HG02981 (cell line): Measurements from ENCODE around the gene FALEC.

Source experiments
- ATAC-seq: cut with Tn5 transposase; IDR thresholded peaks from one replicate; pipeline ENCODE4 v1.9.1; 2021; ENCODE audit warnings: mild to moderate bottlenecking, moderate library complexity; ENCODE audit not compliant: unreplicated experiment

The FALEC gene

DNA sequence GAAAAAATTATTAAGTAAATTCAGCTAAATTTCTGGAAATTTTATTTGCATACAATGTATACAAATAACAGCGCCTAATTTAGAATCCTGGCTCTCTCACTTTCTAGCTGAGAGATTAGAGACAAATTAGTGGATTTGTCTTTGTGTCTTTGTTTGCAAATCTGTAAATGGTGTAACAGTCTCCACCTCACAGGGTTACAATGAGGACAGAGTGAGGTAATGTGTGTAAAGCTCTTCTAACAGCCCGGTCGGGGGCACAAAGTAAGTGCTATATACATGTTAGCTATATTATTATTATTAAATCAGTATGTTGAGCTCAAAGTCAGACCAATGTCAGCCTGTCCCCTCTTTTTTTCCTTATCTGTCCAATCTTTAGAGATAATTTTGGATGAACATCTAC, 28.7 kb downstream of the FALEC start:
- no peak for ATAC-seq

DNA sequence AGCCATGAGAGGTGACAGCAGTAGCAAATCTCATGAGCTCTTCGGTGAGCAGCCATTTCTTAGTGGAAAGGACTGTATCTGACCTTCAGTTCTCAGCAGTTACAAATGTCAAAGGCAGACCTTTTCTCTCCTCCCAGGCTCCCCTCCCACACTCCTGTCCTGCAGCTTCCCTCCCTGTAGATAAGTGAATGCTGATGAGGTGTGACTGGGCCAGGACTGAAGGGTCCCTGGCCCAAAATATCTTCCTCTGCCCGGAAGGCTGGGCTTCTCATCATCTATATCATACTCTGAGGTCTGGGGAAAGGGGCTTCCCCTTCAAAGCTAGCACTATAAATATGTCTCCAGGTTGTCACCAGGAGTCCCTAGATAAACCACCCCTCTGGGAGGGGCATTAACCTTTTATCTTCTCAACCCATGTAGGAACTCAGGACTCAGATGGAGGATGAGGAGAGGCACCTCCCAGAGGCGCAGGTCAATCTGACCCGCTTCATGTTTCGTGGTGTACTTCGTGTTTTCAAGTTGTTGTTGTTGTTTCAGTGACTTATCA, 30.0 kb downstream of the FALEC start:
- ATAC-seq, result no peak

DNA sequence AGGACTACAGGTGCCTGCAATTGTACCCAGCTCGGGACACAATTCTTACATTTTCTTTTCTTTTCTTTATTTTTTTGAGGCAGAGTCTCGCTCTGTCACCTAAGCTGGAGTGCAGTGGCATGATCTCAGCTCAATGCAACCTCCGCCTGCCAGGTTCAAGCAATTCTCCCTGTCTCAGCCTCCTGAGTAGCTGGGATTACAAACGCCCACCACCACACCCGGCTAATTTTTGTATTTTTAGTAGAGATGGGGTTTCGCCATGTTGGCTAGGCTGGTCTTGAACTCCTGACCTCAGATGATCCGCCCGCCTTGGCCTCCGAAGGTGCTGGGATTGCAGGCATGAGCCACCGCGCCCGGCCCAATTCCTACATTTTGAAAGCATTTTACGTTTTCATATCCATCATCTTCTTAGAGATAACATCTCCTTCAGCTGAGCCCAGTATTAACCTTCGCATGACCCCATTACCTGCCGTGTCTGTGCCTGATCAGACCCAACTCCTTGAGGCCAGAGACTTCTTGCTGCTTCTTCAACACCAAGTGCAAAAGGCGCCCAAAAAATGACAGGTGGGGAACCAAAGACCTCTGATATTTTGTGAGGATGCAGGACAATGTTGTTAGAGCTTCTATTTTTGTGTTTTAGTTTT, 30.9 kb downstream of the FALEC start:
- no peak for ATAC-seq

DNA sequence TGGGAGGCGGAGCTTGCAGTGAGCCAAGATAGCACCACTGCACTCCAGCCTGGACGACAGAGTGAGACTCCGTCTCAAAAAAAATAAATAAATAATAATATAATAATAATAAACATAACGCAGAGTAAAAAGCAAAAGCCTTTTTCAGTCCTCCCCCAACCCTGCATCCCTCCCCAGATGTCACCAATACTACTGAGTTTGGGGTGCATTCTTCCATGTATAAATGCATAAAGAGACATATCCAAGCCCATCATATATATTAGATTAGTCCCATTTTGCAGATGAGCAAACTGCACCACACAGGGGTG, 32.7 kb downstream of the FALEC start:
- no peak for ATAC-seq

DNA sequence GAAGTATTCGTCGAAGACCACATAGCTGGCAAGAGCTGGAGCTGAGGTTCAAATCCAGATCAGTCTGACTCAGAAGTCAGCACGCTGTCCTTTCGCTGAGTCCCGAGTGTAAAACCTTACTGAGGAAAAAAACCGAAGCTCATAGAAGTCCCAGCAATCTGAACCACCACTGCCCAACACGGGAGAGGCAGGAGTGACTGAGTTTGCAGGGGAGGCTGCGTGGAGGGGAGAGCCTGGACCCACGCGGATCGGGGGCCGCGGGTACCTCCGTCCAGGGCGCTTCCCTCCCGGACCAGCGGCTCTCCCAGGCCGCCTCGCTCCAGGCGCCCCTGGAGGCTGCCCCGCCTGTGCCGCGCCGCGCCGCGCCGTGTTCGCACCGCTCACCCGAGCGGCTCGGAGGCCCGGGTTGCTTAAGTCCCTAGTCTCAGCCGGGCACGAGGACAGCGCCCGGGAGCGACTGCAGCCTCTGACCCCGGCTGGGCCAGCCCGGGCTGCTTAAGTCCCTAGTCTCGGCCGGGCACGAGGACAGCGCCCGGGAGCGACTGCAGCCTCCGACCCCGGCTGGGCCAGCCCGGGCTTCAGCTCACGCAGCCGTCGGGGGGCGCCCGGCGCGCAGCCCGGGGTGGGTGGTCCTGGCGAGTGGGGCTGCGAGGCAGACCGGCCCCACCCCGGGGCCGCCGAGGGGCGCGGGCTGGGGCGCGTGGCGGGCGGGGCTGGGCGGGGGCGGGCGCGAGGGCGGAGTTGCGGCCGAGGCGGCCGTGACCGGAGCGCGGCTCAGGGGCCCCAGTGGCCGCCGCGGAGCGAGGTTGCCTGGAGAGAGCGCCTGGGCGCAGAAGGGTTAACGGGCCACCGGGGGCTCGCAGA, 33.3 kb downstream of the FALEC start, which contains the start of gene ADAMTSL4:
ADAMTSL4 (plus strand) TSS at position 777 of the 864 bp plus-strand sequence. CDS start 2,881 bp downstream, outside the sequence.
- no peak for ATAC-seq

DNA sequence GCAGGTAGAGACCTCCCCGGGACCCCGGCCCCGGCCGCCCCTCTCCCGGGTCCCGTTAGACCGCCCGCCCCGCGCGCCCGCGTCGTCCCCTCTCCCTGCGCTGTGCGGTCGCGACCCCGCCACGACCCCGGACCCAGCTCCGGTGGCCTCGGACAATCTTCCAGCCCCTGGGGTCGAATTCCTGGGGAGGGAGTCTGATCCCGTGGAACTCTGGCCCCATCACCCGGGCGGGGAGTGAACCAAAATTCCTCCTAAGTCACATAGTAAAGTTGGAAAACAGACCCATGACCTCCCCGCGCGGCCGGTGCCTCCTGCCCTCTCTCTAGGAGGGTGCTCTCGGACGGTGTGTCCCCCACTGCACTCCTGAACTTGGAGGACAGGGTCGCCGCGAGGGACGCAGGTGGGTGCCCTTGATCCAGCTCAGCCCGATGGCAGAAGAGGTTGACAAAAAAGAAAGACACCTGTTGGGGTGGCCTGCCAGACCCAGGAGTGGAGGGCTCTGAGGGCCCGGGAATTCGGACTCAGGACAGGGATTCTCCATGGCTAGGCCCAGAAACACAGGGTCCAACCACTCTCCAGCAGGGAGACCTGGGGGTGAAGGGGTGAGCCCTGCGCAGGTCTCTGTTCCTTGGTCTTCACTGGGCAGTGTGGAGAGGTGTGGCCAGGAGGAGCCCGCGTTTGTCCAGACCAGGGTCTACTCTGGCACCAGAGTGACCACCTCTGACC, 34.1 kb downstream of the FALEC start:
- no peak for ATAC-seq

DNA sequence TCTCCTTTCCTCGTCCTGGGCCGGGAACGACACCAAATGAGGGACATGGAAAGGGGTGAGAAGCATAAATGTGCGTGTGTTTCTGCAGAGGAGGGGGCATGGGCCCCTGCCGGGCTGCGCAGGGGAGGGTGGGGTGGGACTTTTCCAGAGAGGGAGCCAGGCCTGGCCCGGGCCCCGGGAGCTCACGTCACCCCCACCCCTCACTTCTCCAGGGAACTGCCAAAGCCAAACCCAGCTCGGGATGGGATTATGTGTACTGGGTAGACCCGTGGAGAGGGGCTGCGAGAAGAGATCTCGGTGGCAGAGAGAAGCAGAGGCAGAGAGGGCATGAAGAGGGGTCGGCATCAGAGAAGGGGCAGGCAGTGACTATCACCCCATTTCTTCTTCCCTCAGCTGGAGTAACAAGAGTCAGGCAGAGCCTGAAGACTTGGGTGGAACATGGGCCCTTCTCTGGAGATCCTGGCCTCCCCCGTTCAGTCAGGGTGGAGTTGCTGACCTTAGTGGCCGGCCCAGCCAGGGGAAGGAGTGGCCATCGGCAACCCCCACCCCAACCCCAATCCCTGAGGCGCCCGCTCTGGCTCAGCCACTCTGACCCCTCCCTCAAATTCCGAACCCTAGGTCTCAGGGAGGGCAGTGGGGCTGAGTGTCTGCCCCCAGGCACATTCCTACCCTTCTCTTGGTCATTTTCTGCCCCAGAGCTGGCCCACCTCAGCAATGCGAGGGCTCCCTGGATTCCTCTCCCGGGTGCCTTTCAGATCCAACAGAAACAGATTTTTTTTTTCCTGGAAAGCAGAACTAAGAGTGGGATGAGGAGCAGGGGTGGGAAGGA, 34.9 kb downstream of the FALEC start:
- ATAC-seq, result no peak

DNA sequence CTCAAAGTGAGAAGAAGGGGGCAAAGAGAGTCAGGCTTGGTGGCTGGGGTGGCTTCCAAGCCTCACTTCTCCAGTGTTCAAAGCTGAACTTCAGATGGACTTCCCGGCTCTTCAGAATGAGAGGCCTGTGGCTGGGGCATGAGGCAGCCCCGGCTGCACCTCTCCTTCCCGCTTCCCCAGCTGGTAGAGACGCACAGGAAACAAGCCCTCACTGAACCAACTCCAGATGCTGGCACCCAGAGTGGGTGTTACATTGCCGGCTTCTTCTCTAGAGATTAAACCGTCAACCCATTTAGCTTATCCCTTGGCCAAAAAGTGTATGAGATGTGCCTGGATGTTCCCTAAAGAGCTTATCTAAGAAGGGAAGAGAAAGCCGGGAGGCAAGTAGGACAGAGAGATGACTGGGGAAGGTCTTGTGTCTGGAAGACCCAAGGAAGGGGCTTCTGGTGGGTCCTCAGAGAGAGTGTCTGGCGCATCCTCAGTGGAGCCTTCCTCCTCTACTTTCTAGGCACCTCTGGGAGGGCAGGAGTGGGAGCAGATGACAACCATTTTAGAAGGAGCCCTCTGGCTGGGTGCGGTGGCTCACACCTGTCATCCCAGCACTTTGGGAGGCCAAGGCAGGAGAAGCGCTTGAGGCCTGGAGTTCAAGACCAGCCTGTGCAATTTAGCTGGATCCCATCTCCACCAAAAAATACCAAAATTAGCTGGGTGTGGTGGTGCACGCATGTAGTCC, 35.7 kb downstream of the FALEC start:
- no peak for ATAC-seq

DNA sequence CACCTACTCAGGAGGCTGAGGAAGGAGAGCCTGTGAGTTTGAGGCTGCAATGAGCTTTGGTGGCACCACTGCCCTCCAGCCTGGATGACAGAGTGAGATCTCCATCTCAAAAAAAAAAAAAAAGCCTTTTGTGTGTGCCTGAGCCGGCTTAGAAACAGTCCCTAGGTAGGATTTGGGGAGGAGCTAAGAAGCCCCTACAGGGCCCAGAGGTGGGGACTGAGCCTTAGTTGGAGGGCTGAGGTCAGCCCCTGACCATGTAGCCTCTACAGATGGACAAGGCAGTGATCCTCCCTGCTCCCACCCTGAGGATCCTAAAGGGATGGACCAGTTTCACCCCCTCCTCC, 36.2 kb downstream of the FALEC start:
- ATAC-seq, result no peak

DNA sequence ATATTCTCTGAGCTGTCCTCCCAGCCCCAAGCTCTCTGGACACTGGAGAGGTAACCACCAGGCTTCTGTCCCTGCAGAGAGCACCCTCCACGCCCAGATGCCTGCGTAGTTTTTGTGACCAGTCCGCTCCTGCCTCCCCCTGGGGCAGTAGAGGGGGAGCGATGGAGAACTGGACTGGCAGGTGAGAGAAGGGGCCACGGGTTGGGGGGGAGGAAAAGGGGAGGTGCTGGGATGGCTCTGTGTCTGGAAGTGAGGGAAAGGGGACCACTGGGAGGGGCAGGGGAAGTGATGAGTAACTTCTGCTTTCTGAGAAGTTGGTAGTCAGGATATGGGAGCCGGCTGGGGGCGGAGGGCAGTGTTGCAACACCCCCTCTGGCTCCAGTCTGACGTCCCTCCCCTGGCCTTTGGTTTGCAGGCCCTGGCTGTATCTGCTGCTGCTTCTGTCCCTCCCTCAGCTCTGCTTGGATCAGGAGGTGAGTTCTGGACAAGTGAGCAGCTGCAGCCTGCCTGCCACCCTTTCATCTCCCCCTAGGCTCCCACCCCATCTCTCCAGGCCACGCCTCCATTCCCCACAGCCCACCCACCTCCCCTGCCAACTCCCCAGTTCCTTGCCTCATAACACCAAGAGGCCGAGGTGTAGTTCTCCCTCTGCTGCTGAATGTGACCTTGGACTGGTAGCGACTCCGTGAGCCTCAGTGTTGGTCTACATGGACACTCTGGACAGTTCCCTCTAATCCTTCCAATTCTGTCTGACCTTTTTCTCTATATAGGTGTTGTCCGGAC, 36.8 kb downstream of the FALEC start:
- ATAC-seq, result no peak

DNA sequence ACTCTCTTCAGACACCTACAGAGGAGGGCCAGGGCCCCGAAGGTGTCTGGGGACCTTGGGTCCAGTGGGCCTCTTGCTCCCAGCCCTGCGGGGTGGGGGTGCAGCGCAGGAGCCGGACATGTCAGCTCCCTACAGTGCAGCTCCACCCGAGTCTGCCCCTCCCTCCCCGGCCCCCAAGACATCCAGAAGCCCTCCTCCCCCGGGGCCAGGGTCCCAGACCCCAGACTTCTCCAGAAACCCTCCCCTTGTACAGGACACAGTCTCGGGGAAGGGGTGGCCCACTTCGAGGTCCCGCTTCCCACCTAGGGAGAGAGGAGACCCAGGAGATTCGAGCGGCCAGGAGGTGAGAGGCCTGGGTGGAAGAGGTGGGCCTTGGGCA, 37.3 kb downstream of the FALEC start:
- no peak for ATAC-seq

DNA sequence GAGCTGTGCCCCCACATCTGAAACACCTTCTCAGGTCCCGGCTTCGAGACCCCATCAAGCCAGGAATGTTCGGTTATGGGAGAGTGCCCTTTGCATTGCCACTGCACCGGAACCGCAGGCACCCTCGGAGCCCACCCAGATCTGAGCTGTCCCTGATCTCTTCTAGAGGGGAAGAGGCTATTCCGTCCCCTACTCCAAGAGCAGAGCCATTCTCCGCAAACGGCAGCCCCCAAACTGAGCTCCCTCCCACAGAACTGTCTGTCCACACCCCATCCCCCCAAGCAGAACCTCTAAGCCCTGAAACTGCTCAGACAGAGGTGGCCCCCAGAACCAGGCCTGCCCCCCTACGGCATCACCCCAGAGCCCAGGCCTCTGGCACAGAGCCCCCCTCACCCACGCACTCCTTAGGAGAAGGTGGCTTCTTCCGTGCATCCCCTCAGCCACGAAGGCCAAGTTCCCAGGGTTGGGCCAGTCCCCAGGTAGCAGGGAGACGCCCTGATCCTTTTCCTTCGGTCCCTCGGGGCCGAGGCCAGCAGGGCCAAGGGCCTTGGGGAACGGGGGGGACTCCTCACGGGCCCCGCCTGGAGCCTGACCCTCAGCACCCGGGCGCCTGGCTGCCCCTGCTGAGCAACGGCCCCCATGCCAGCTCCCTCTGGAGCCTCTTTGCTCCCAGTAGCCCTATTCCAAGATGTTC, 38.0 kb downstream of the FALEC start:
- ATAC-seq, result no peak

DNA sequence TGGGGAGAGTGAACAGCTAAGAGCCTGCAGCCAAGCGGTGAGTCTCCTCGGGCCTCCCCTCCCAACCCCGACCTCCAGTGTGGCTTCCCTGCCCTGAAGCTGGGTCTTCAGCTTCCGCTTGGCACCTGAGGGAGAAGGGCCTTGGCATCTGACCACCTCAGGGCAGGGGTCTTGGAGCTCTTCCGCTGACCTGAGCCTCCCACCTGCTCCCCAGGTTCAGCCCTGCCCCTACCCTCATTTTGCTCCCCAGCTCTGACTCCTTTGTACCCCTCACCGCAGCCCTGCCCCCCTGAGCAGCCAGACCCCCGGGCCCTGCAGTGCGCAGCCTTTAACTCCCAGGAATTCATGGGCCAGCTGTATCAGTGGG, 38.5 kb downstream of the FALEC start:
- ATAC-seq, result no peak

DNA sequence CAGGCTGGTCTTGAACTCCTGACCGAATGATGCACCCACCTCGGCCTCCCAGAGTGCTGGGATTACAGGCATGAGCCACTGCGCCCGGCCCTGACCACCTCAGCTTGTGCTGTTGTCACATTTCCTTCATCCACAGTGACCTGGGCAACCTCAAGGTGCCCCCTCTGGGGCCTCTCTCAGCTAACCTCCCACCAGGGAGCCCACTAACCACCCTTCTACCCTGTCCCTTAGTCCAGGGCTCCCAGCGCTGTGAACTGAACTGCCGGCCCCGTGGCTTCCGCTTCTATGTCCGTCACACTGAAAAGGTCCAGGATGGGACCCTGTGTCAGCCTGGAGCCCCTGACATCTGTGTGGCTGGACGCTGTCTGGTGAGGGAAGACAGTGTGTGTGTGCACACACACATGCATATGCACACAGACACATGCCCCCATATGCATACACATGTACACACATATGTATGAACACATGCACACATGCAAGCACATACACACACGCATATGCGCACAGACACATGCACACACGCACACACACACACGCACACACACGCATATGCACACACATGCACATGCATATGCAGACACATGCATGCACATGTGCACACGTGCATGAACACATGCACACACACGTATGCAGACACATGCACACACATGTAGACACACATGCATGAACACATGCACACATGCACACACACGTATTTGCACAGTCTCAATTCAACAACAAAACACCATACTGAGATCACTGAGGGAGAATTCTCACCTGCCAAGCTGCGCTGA, 39.8 kb downstream of the FALEC start:
- no peak for ATAC-seq

DNA sequence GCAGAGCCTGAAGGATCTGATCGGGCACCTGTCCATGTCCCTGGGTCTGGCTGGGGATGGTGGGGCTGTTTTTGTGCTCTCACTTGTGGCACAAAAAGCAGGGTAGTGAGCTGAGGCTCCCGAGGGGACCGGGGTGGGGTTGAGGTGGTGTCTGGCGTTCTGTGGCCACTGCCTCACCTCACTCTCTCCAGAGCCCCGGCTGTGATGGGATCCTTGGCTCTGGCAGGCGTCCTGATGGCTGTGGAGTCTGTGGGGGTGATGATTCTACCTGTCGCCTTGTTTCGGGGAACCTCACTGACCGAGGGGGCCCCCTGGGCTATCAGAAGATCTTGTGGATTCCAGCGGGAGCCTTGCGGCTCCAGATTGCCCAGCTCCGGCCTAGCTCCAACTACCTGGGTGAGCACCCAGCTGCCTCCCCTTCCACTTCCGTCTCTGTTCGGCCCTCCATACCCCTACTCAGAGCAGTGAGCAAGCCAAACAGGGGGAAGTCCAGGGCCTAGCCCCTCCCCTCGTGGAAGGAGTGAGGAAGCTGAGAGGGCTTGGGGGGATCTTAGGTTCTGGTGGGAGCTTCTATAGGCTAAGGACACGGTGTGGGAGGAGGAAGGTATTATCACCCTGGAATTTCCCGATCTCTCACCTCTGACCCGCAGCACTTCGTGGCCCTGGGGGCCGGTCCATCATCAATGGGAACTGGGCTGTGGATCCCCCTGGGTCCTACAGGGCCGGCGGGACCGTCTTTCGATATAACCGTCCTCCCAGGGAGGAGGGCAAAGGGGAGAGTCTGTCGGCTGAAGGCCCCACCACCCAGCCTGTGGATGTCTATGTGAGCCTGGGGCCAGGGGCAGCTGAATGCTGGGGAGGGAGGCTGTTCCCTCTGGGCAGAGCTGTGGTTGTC, 40.7 kb downstream of the FALEC start:
- no peak for ATAC-seq

DNA sequence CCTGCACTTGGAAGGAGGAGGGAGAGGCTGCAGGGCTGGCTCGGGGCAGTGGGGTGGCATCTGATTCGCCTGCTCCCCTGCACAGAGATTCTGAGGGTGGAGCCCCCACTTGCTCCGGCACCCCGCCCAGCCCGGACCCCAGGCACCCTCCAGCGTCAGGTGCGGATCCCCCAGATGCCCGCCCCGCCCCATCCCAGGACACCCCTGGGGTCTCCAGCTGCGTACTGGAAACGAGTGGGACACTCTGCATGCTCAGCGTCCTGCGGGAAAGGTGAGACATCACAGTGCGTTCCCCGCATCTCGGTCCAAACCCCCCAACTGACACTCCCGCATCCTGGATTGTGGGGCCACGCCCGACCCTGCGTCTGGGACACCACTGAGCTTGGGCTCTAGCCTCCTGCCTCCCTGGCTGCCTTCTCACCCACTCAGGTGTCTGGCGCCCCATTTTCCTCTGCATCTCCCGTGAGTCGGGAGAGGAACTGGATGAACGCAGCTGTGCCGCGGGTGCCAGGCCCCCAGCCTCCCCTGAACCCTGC, 41.6 kb downstream of the FALEC start:
- no peak for ATAC-seq

DNA sequence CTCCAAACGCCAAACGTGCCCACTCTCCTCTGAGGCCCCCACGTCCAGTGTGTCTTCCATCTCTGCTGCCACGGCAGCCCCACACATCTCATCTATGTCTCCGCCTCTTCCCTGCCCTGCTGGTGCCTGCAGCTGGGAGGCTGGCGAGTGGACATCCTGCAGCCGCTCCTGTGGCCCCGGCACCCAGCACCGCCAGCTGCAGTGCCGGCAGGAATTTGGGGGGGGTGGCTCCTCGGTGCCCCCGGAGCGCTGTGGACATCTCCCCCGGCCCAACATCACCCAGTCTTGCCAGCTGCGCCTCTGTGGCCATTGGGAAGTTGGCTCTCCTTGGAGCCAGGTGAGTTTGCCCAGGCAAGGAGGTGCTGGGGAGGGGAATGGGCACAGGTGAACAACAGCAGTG, 42.3 kb downstream of the FALEC start:
- ATAC-seq, result no peak
